Embryonic facial prominence (tissue), 1 donor: ENCODE results near the gene NUP205.

Experiments used
- DNase-seq: peaks from one replicate; pipeline ENCODE4 v3.0.0-alpha.2; 2016; ENCODE audit errors: extremely low spot score

The NUP205 gene

GRCh38 chr7:135539629-135540028, 18.1 kb upstream of the NUP205 start:
- no peak for DNase-seq

DNA sequence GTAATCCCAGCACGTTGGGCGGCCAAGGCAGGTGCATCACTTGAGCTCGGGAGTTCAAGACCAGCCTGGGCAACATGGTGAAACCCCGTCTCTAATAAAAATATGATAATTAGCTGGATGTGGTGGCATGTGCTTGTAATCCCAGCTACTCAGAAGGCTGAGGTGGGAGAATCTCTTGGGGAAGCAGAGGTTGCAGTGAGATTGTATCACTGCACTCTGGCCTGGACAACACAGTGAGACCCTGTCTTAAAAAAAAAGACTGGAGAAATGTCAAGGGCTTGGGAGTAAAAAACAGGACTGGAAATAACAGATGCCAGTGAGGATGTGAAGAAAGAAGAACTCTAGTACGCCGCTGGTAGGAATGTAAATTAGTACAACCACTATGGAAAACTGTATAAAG, 16.7 kb upstream of the NUP205 start:
- DNase-seq = no peak

GRCh38 chr7:135550196-135550595, 7.5 kb upstream of the NUP205 start:
- DNase-seq = no peak

- no peak for DNase-seq
Measured at GRCh38 chr7:135552148-135552547, 5.6 kb upstream of the NUP205 start.

GRCh38 chr7:135553346-135553745, 4.4 kb upstream of the NUP205 start:
- DNase-seq = no peak

GRCh38 chr7:135558337-135558767, 635 bp downstream of the NUP205 start:
- no peak for DNase-seq

- DNase-seq = no peak
Measured at GRCh38 chr7:135558881-135559280, 1.2 kb downstream of the NUP205 start.

DNA sequence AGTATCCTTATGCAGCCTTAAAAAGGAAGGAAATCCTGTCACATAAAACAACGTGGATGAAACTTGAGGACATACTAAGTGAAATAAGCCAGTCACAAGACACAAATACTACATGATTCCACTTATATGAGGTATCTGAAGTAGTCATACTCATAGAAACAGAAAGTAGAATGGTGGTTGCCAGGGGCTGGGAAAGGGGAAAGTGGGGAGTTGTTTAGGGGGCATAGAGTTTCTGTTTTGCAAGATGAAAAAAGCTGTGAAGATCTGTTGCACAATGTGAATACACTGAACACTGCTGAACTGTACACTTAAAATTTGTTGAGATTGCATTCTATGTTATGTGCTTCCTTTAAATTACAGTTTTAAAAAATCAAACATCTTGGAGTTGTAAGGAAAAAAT, 2.9 kb downstream of the NUP205 start:
- no peak for DNase-seq

DNA sequence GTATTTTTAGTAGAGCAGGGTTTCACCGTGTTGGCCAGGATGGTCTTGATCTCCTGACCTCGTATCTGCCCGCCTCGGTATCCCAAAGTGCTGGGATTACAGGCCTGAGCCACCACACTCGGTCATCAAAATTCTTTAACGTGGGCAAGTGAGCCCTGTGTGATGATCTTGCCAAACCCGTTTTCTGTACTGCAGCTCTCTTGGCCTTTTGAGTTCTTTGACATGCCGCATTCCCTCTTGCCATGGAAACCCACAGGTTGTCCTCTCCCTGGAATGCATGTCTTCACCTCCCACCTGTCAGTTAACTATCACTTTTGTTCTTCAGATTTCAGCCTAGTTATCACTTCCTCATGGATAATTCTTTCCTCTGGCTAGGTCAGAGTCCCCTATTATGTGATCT, 5.0 kb downstream of the NUP205 start:
- DNase-seq = no peak

DNA sequence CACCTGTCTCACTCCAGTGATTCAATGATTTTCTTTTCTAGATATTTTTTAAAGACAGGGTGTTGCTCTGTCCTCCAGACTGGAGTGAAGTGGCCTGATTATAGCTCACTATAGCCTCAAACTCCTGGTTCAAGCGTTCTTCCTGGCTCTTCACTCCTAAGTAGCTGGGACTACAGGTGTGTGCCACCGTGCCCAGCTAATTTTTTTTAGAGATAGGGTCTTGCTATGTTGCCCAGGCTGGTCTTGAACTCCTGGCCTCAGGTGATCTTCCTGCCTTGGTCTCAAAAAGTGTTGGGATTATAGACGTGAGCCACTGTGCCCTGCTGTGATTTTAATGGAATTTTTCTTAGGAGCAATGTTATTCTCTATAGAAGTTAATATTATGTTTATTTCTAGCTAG, 14.1 kb downstream of the NUP205 start:
- DNase-seq = no peak

GRCh38 chr7:135573541-135573940, 15.8 kb downstream of the NUP205 start:
- no peak for DNase-seq

GRCh38 chr7:135575296-135575695, 17.6 kb downstream of the NUP205 start:
- DNase-seq = no peak

- no peak for DNase-seq
Measured at GRCh38 chr7:135578569-135578968, 20.9 kb downstream of the NUP205 start.

DNA sequence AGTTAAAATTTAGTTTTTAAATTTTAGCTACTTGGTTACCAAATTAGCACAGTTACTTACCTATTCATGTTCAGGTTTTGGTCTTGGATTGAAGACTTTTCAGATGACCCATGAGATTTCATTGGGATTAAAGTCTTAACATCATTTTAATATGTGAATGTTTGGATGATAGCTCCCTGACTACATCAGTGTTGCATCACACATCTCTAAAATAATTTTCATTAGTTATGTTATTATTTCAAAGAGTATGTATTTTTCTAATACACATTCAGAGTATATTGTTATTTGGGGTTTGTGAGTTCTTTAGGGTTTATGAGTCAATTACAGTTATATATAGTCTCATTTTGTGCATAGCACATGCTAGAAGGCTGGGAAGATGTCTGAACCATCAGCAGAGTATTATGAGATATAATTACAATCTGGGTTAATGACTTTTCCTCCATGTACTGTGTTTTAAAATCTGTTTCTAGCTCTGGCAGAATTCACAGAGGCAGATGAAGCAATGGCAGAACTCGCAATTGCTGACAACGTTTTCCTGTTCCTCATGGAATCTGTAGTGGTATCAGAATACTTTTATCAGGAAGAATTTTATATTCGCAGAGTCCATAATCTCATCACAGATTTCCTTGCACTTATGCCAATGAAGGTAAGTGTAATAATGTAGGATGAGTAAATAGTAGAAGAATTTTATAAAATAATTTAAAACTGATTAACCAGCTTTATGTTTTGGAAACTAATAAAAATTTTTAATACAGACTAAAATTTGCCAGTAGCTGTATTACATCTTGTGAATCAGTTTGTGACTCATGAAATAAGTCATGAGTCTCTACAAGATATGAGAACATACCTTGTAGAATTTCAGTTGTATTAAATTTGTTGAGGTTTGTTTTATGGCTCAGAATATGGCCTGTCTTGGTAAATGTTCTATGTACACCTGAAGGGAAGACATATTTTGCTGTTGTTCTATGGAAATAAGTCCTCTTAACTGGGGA, 26.9 kb downstream of the NUP205 start:
- no peak for DNase-seq

GRCh38 chr7:135597181-135597925, 39.6 kb downstream of the NUP205 start:
- no peak for DNase-seq

DNA sequence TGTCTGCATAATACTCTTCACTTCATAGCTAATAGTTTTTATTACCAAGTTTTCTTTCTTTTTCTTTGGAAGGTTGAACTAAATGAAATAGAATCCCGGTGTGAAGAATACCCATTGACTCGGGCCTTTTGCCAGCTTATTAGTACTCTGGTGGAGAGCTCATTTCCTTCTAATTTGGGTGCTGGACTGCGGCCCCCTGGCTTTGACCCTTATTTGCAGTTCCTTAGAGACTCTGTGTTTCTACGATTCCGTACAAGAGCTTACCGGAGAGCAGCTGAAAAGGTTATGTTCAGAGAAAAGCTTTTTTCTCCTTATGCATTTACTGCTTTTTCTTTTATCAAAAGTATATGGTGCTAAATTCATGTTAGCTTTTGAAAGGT, 40.2 kb downstream of the NUP205 start:
- DNase-seq = no peak

DNA sequence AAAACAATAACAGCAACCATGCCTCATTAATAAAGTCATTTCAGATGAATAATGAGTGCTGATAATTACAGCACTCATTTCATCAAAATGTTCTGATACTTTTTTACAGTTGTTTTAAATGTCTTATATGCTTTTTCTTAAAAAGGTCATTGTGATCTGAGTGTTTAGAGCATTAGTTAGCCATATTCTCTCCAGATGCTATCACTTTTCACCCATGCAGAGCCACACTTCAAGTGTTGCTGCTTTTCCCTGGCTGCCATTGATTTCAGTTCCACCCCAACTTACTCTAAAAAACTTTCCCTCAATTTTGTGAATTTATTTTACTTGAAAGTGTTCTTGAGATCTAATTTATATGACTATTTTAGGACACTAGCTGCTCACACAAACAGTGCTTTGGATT, 41.8 kb downstream of the NUP205 start:
- DNase-seq = no peak

GRCh38 chr7:135600226-135600625, 42.5 kb downstream of the NUP205 start:
- DNase-seq = no peak

- no peak for DNase-seq
Measured at GRCh38 chr7:135601182-135601581, 43.5 kb downstream of the NUP205 start.

- no peak for DNase-seq
Measured at GRCh38 chr7:135602304-135602703, 44.6 kb downstream of the NUP205 start.

DNA sequence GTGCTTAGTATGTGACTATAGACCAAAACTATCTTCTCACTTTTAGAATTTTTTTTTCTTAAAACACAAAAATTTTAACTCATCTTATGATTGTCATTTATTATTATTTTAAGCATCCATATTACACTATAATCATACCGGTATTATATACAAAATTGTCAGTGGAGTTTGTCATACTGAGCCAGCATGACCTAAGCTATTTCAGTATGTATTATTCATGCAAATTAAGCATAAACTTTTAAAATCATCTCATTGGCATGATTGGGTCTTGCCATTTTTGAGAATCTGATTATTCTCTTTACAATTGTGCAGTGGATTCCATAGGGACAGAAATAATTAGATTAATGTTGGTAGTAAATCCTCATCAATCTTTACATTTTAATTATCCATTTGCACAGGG, 58.4 kb downstream of the NUP205 start:
- no peak for DNase-seq

GRCh38 chr7:135617781-135618180, 60.1 kb downstream of the NUP205 start:
- no peak for DNase-seq

GRCh38 chr7:135618510-135618909, 60.8 kb downstream of the NUP205 start:
- no peak for DNase-seq
